GM19455 (cell line): Measurements from ENCODE around the gene EED.
"Not testable (repeated sequence)": the region's sequence is repeated elsewhere in the genome, so short reads cannot be mapped to it uniquely, and the experiment has no call there.

ENCODE experiments used
- ATAC-seq: cut with Tn5 transposase; IDR thresholded peaks from one replicate; pipeline ENCODE4 v1.9.1; 2021; ENCODE audit not compliant: unreplicated experiment

EED gene

GRCh38 chr11:86289508-86290280 lies 45.1 kb downstream of the EED start:
- ATAC-seq = not testable (repeated sequence)

GRCh38 chr11:86291466-86292262 lies 47.1 kb downstream of the EED start:
- no peak for ATAC-seq

GRCh38 chr11:86292912-86293616 lies 48.5 kb downstream of the EED start:
- ATAC-seq = peak; percentile 61

GRCh38 chr11:86294026-86294425 lies 49.5 kb downstream of the EED start:
- ATAC-seq = no peak

- peak; percentile 22 for ATAC-seq
Measured at GRCh38 chr11:86301742-86302091, 57.2 kb downstream of the EED start.

- peak; percentile 99 for ATAC-seq
Measured at GRCh38 chr11:86302092-86302793, 57.7 kb downstream of the EED start, which contains the start of gene HIKESHI. HIKESHI (plus strand) TSS chr11:86302240; CDS start chr11:86302449, 209 bp downstream.

GRCh38 chr11:86303257-86303656 lies 58.7 kb downstream of the EED start:
- no peak for ATAC-seq

GRCh38 chr11:86308710-86309109 lies 64.2 kb downstream of the EED start:
- not testable (repeated sequence) for ATAC-seq

- ATAC-seq = no peak
Measured at GRCh38 chr11:86313793-86314192, 69.2 kb downstream of the EED start.

GRCh38 chr11:86314636-86315035 lies 70.1 kb downstream of the EED start:
- ATAC-seq = no peak
